Measurements from ENCODE around the gene ATR. TPM values are rescaled to one million over a fixed set of nuclear protein-coding genes. Genes with fewer than 3 reads are reported as not detected.

The ATR gene
- total and polyA plus RNA-seq, 2 donors (not counting 1 experiment from before 2014, with no cell fraction given): 12.5 to 17.0 TPM

DNA sequence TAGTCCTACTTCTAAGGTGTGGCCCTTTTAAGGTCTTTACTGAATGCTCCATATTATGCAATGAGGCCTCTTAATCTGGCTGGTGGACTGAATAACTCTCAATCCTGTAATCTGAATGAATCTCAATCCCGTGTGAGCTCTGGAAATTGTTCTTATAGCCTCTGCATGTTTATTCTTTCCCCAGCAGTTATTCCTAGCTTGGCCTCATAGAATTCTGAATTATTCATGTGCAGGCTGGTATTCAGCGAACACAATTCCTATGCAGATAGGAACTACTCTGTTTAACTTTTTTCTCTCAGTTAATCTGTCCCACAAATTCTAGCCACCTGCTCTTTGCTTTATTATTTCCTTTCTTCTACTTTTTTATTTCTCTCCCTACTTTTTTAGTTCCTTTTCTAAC, 86.3 kb downstream of the ATR start:
- H3K4me1 ChIP-seq (ENCODE audit: control insufficient read depth, extremely low read depth, insufficient read depth, low read length): no peaks in the 10 kb centered on the region
- H3K9me3 ChIP-seq (ENCODE audit: control insufficient read depth, insufficient read depth, low read depth, low read length): no peaks in the 10 kb centered on the region
- no peak overlapping the region for H3K4me2 ChIP-seq (ENCODE audit: extremely low read depth, insufficient read depth, low read length)
- H3K4me3 ChIP-seq (replicated peaks in 1 of 4; ENCODE audit: control extremely low read depth in 1 of 4, insufficient read depth in 1 of 4, low read depth in 3 of 4, low read length in 4 of 4): no peak overlapping the region
- no peak for DNase-seq (ENCODE audit: low read depth in 2 of 2)
- no peak overlapping the region for H2AFZ ChIP-seq (ENCODE audit: low read length)
- H3K36me3 ChIP-seq (ENCODE audit: control insufficient read depth, insufficient read depth, low read length): peaks cover 3% of the 10 kb centered on the region
- H4K20me1 ChIP-seq (ENCODE audit: control insufficient read depth, extremely low read depth, insufficient read depth, low read length): no peaks in the 10 kb centered on the region
- H3K27me3 ChIP-seq (ENCODE audit: control insufficient read depth, insufficient read depth, low read length): no peaks in the 10 kb centered on the region
- no peak overlapping the region for H3K27ac ChIP-seq (ENCODE audit: insufficient read depth, low read length)
- no peaks in the 10 kb centered on the region for H3K79me2 ChIP-seq (ENCODE audit: control insufficient read depth, insufficient read depth, low read length)
- H3K9ac ChIP-seq (ENCODE audit: insufficient read depth, low read length): no peak overlapping the region
- TF ChIP-seq CTCF (conservative IDR thresholded peaks at IDR 0.05 in 1 of 2, IDR thresholded peaks at IDR 0.05 in 1 of 2; ENCODE audit: low read depth in 1 of 2, low read length in 2 of 2) (no peak), EZH2 (IDR thresholded peaks at IDR 0.05; ENCODE audit: low read length, missing control alignments) (no peak)

GRCh38 chr3:142489572-142490323, 88.8 kb downstream of the ATR start:
- Histone ChIP-seq H3K4me2 (ENCODE audit: extremely low read depth, insufficient read depth, low read length) (no peak overlapping the region), H3K27ac (ENCODE audit: insufficient read depth, low read length) (no peak overlapping the region), H3K79me2 (ENCODE audit: control insufficient read depth, insufficient read depth, low read length) (no peaks in the 10 kb centered on the region), H3K36me3 (ENCODE audit: control insufficient read depth, insufficient read depth, low read length) (peaks cover 1% of the 10 kb centered on the region), H2AFZ (ENCODE audit: low read length) (no peak overlapping the region), H3K4me3 (replicated peaks in 1 of 4; ENCODE audit: control extremely low read depth in 1 of 4, insufficient read depth in 1 of 4, low read depth in 3 of 4, low read length in 4 of 4) (no peak overlapping the region), H3K9me3 (ENCODE audit: control insufficient read depth, insufficient read depth, low read depth, low read length) (no peaks in the 10 kb centered on the region), H3K27me3 (ENCODE audit: control insufficient read depth, insufficient read depth, low read length) (no peaks in the 10 kb centered on the region), H3K9ac (ENCODE audit: insufficient read depth, low read length) (no peak overlapping the region), H3K4me1 (ENCODE audit: control insufficient read depth, extremely low read depth, insufficient read depth, low read length) (no peaks in the 10 kb centered on the region), H4K20me1 (ENCODE audit: control insufficient read depth, extremely low read depth, insufficient read depth, low read length) (no peaks in the 10 kb centered on the region)
- DNase-seq (ENCODE audit: low read depth in 2 of 2): peak in 1 of 2 donors; percentile 15
- TF ChIP-seq CTCF (conservative IDR thresholded peaks at IDR 0.05 in 1 of 2, IDR thresholded peaks at IDR 0.05 in 1 of 2; ENCODE audit: low read depth in 1 of 2, low read length in 2 of 2) (no peak), EZH2 (IDR thresholded peaks at IDR 0.05; ENCODE audit: low read length, missing control alignments) (no peak)

DNA sequence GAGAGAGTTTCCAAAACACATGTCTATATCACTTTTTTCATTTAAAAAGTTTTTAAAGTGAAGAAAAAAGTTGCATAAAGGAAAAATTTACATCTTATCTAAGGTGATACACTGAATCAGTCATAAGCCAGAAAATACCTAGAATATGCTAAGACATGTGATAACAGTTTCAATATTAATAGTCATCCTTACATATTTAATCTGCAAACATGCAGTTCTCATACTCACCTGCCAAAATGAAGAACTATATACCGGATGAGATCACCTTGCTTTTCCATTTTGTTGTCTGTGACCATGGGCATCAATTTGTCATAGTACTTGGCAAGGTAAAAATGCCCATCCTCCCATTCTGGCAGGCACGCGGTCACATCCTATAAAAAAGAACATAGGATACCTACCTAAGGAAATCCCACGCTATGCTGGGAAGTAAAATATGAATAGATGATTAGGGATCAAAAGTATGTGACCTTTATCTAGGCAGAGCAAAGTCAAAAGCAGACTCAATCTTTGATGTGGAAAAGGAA, 93.6 kb downstream of the ATR start:
- TF ChIP-seq EZH2 (IDR thresholded peaks at IDR 0.05; ENCODE audit: low read length, missing control alignments) (no peak), CTCF (conservative IDR thresholded peaks at IDR 0.05 in 1 of 2, IDR thresholded peaks at IDR 0.05 in 1 of 2; ENCODE audit: low read depth in 1 of 2, low read length in 2 of 2) (no peak)
- Histone ChIP-seq H3K4me3 (replicated peaks in 1 of 4; ENCODE audit: control extremely low read depth in 1 of 4, insufficient read depth in 1 of 4, low read depth in 3 of 4, low read length in 4 of 4) (no peak overlapping the region), H3K27me3 (ENCODE audit: control insufficient read depth, insufficient read depth, low read length) (no peaks in the 10 kb centered on the region), H3K27ac (ENCODE audit: insufficient read depth, low read length) (no peak overlapping the region), H3K4me1 (ENCODE audit: control insufficient read depth, extremely low read depth, insufficient read depth, low read length) (no peaks in the 10 kb centered on the region), H2AFZ (ENCODE audit: low read length) (no peak overlapping the region), H3K9ac (ENCODE audit: insufficient read depth, low read length) (no peak overlapping the region), H3K9me3 (ENCODE audit: control insufficient read depth, insufficient read depth, low read depth, low read length) (no peaks in the 10 kb centered on the region), H4K20me1 (ENCODE audit: control insufficient read depth, extremely low read depth, insufficient read depth, low read length) (no peaks in the 10 kb centered on the region), H3K36me3 (ENCODE audit: control insufficient read depth, insufficient read depth, low read length) (peaks cover 4% of the 10 kb centered on the region), H3K79me2 (ENCODE audit: control insufficient read depth, insufficient read depth, low read length) (no peaks in the 10 kb centered on the region), H3K4me2 (ENCODE audit: extremely low read depth, insufficient read depth, low read length) (no peak overlapping the region)
- DNase-seq (ENCODE audit: low read depth in 2 of 2): no peak
